HG02588 (cell line): ENCODE data around the gene C16orf54.
A peak's percentile ranks its signal among the peaks of the same experiment; 100 is the strongest.
"Not testable (repeated sequence)": the region's sequence is repeated elsewhere in the genome, so short reads cannot be mapped to it uniquely, and the experiment has no call there.

Source experiments
- ATAC-seq: cut with Tn5 transposase; IDR thresholded peaks from one replicate; pipeline ENCODE4 v1.9.1; 2021; ENCODE audit warnings: mild to moderate bottlenecking, moderate library complexity; ENCODE audit not compliant: unreplicated experiment

C16orf54 gene, protein sequence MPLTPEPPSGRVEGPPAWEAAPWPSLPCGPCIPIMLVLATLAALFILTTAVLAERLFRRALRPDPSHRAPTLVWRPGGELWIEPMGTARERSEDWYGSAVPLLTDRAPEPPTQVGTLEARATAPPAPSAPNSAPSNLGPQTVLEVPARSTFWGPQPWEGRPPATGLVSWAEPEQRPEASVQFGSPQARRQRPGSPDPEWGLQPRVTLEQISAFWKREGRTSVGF

GRCh38 chr16:29745853-29746345, at the start of gene C16orf54:
Gene C16orf54 (minus strand): TSS chr16:29745990. CDS start chr16:29744951, 1,039 bp downstream.
- ATAC-seq, result peak; percentile 76

DNA sequence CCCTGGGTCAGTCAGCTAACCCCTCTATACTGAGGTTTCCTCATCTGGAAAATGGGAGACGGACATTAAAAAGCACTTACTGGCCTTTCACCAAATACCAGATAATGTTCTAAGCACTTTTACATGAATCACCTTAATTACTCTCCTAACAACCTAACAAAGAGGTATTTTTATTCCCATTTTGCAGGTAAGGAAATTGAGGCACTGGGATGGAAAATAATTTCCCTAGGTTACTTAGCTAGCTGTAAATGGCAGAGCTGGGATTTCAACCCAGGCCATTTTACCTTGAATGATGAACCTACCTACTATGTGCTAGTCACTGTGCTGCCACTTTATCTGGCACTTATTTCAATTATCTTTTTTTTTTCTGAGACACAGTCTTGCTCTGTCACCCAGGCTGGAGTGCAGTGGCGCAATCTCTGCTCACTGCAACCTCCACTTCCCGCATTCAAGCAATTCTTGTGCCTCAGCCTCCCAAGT, 48.5 kb upstream of the C16orf54 start:
- ATAC-seq, result no peak

DNA sequence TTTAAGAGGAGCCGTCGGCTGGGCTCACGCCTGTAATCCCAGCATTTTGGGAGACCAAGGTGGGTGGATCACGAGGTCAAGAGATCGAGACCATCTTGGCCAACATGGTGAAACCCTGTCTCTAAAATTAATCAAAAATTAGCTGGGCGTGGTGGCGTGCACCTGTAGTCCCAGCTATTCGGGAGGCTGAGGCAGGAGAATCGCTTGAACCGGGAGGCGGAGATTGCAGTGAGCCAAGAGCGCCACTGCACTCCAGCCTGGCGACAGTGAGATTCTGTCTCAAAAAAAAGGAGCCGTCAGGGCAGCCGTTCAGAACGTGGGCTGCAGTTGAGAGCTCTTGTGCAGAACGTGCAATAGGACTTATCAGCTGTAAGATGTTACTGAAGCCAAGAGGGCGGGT, 47.4 kb upstream of the C16orf54 start:
- ATAC-seq, result not testable (repeated sequence)

- no peak for ATAC-seq
These were observed 46.3 kb upstream of the C16orf54 start for GRCh38 chr16:29791845-29792807.

- peak; percentile 6 for ATAC-seq
These were observed 45.4 kb upstream of the C16orf54 start for GRCh38 chr16:29790949-29791844.

DNA sequence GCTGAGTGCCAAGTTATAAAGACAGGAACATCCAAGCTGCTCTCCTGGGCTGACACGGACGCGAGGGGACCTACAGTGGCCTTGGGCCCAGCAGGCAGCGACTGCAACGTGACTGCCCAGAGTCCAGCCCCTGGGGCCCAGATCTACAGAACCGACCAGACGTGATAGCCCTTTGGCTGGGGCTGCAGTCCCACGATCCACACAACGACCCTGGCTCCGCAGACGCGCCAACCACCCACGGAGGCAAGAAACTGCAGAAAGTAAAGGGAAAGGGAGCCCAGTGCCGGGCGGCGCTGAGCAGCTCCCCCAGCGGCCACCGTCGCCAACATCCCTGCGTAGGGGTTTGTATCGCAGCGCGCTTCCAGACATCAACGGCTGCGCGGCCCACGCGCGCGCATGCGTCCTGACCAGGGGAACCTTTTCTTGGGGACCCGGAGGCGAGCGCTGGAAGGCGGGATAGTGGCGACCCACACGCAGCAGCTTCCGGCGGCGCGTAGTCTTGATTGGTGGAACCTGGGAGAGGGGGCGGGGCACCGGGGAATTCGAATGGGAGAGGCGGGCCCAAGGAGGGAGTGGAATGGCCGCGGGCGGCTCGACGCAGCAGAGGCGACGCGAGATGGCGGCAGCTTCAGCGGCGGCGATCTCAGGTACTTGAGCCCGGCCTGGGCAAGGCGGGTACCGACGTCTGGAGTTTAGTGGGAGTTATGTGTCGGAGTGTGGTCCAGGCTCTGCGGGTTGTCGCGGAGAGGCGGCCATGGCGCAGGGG, 44.6 kb upstream of the C16orf54 start, which contains the start of gene KIF22:
TSS of gene KIF22 (plus strand) at position 569 of the 766 bp plus-strand sequence. CDS start at position 578, 9 bp downstream.
- ATAC-seq, result peak; percentile 92

- no peak for ATAC-seq
These were observed 44.0 kb upstream of the C16orf54 start for GRCh38 chr16:29789775-29790182.

DNA sequence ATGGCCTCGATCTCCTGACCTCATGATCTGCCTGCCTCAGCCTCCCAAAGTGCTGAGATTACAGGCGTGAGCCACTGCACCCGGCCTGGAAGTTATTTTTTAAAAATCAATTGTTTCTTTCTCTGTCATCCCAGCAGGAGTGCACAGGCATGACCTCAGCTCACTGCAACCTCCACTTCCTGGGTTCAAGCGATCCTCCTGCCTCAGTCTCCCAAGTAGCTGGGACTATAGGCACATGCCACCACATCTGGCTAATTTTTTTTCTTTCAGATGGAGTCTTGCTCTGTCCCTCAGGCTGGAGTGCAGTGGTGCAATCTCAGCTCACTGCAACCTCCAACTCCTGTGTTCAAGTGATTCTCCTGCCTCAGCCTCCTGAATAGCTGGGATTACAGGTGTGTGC, 41.4 kb upstream of the C16orf54 start:
- not testable (repeated sequence) for ATAC-seq

DNA sequence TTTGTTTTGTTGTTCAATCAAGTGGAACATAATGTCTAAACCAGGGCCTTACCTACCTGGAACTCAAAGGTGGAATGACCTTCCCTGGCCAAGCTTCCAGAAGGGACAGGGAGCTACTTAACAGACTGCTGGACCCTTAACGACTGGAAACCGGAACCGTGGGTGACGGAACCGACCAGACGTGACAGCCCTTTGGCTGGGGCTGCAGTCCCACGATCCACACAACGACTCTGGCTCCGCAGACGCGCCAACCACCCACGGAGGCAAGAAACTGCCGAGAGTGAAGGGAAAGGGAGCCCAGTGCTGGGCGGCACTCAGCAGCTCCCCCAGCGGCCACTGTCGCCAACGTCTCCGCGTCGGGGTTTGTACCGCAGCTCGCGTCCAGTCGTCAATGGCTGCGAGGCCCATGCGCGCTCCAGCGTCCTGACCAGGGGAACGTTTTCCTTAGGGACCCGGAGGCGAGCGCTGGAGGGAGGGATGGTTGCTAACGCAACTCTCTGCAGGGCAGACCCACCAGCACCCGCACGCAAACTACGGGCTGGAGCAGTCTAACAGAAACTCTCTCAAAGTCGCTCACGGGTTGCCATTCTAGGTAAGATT, 39.2 kb upstream of the C16orf54 start:
- no peak for ATAC-seq

- no peak for ATAC-seq
These were observed 38.4 kb upstream of the C16orf54 start for GRCh38 chr16:29784157-29784556.

- not testable (repeated sequence) for ATAC-seq
These were observed 37.5 kb upstream of the C16orf54 start for GRCh38 chr16:29783094-29783953.

GRCh38 chr16:29779474-29779873, 33.7 kb upstream of the C16orf54 start:
- no peak for ATAC-seq

DNA sequence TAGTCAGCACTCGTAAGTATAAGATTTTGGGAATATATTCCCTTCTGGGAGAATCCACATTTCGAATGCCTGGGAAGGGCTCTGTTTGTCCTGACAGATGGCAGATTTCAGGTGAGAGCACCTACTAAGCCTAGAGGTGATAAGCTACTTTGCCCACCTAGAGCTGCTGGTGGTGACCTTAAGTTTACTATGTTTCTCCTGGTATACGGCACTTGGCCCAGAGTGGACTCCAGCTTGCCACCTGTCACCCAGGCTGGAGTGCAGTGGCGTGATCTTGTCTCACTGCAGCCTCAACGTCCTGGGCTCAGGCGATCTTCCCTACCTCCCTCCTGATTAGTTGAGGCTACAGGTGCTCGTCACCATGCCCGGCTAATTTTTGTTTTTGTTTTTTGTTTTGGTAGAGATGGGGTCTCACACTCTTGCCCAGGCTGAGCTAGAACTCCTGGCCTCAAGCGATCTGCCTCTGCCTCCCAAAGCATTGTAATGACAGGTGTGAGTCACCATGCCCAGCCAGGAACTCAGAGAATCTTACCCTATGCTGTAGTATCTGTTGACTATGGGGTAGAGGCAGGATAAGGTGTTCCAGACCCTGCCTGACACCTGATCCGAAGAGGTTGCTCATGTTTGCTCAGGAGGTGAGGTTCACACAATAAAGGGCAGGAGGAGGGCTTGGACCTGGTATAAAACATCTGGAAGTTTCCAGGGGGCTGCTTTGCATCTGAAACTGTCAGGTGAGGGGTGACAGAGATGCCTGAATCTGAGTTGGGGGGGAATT, 32.0 kb upstream of the C16orf54 start, which contains the start of gene ZG16:
TSS of gene ZG16 (plus strand) at position 681 of the 775 bp plus-strand sequence. CDS start 1,011 bp downstream, outside the sequence.
- ATAC-seq, result no peak

- no peak for ATAC-seq
These were observed 30.1 kb upstream of the C16orf54 start for GRCh38 chr16:29775742-29776408.

- ATAC-seq, result no peak
These were observed 28.9 kb upstream of the C16orf54 start for GRCh38 chr16:29774730-29775129.

DNA sequence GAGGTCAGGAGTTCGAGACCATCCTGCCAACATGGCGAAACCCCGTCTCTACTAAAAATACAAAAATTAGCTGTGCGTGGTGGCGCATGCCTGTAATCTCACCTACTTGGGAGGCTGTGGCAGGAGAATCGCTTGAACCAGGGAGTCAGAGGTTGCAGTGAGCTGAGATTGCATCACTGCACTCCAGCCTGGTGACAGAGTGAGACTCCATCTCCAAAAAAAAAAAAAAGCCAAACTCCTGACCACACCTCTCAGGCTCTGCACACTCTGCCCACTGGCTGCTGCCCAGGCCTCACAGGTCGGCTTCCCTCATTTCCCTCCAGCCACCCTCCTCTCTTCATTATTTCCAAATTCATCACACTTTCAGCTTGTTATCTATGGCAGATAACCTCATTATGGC, 26.5 kb upstream of the C16orf54 start:
- not testable (repeated sequence) for ATAC-seq
